Pancreas (tissue), 10 donors: ENCODE measurements around the gene UCK1. TPM values are rescaled to one million over a fixed set of nuclear protein-coding genes. Genes with fewer than 3 reads are reported as not detected.

Source experiments
- ATAC-seq, 4 donors: fragments of 200-7000 bp; cut with Tn5 transposase; one replicate each; pipeline versions ENCODE4 v1.8.0 to v1.9.1; 2020; ENCODE audit warnings: mild to moderate bottlenecking in 4 of 4, moderate library complexity in 4 of 4
- DNase-seq, 6 donors: peaks; one replicate each; pipeline ENCODE4 v3.0.0-alpha.2; 2020
- FAIRE-seq: peaks from 2 replicates; lab custom pipeline; 2012; peaks lifted over from hg19 to GRCh38; lab: Jason Lieb, UNC
- H3K27ac ChIP-seq, 4 donors: fragments of 200-600 bp; sonication (generic); 1 replicate in 3 of 4; 2 replicates in 1 of 4; pipeline versions ENCODE4 v1.5.0 to v1.8.0; 2020
- H3K27me3 ChIP-seq, 4 donors: fragments of 200-600 bp; one replicate each; pipeline ENCODE4 v1.8.0; 2021
- H3K36me3 ChIP-seq, 3 donors: fragments of 200-600 bp; sonication (generic) in 1 of 3; one replicate each; pipeline versions ENCODE4 v1.5.0 to v1.8.0; 2020 to 2021
- H3K4me1 ChIP-seq, 3 donors: fragments of 200-600 bp; one replicate each; pipeline ENCODE4 v1.8.0; 2021
- H3K4me3 ChIP-seq, 4 donors: fragments of 200-600 bp; sonication (generic) in 2 of 4; one replicate each; pipeline versions ENCODE4 v1.5.0 to v1.8.0; 2020 to 2021
- H3K9me3 ChIP-seq, 4 donors: fragments of 200-600 bp; one replicate each; pipeline ENCODE4 v1.8.0; 2021
- WGBS, 2 donors: extraction: QIAGEN DNeasy Blood & Tissue Kit; methylation state at CpG; one replicate each; pipeline ENCODE4 v1.1.7; 2013; 5-methylcytosine and 5-hydroxymethylcytosine counted together
- intact Hi-C, 3 donors: fragments of 100-400 bp; cut with DNase I; formaldehyde crosslinking; loops; one replicate each; pipeline versions ENCODE4 v1.11.1 to v1.14.2; 2022
- polyA plus RNA-seq, 2 donors: library from polyadenylated mRNA; stranded (reverse); fragments of 200-250 nt; gene quantifications; one replicate each; pipeline ENCODE4 v1.2.3, GENCODE V29; 2013
- total RNA-seq, 6 donors: library from RNA; stranded (reverse); fragmentation: NEBNext Ultra II Directional in 4 of 6; extraction: Animal tissue kit (Norgen Biotek cat#: 25700) in 4 of 6; gene quantifications; one replicate each; pipeline versions ENCODE4 v1.2.1 to v1.2.4, GENCODE V29; 2021 to 2023
- TF ChIP-seq, protein P1 (sequence below), 4 donors: fragments of 200-600 bp; sonication (generic) in 3 of 4; IDR thresholded peaks; one replicate each; pipeline versions ENCODE4 v1.5.0 to v1.8.0; 2021; ENCODE audit warnings: antibody characterized with exemption in 4 of 4
- donor health status: healthy with polysubstance abuse.
- donor health status: DM: no; HTN: no; CAD: no; lungs with moderate emphysema.
- donor health status: DM: no; HTN: no; CAD: no.
- donor health status: control.
- donor health status: control.
- donor health status: Bipolar disorder and iron deficiency.
- donor health status: DM: yes; HTN: yes; CAD: no.
- donor health status: DM: no; HTN: no; CAD: no.
- donor health status: DM: no; HTN: no; CAD: no.
- donor health status: DM: yes; HTN: yes; CAD: no.

Gene UCK1
- total and polyA plus RNA-seq, 8 donors = 11.2 to 31.2 (median 18.2) TPM

DNA sequence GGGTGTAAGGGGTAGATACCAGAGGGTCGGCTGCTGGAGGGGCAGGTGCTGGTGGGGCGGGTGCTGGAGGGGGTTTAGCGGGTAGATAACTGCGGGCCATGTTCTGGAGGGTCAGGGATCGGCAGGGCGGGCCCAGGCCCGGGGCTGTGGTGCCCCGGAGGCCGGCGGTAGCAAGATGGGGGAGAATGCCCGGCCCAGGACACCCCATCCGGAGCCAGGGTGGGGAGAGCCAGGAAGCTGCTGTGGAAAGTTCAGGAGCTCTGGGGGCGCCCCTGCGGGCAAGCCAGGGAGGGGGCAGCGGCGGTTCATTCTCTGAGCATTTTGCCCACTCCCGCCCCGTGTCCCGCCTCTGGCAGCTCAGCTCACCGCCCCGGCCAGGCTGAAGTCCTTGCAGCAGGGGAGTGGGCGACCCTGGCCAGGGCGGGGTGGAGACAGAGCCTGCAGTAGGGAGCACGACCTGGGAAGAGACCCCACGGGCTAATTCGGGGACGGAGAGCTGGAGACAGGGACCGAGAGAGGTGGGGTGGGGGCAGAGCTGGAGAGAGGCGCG lies 14.8 kb upstream of the UCK1 start:
- H3K27me3 ChIP-seq = no peaks in the 10 kb centered on the region
- DNase-seq = peak in 3 of 6 donors; percentile 18 to 73 (median 61)
- 1 to 3% methylated on average over 20 to 30 of the region's 30 CpGs for WGBS, 2 donors
- no peaks in the 10 kb centered on the region for H3K36me3 ChIP-seq
- H3K4me1 ChIP-seq = peaks cover 0 to 5% (median 4%) of the 10 kb centered on the region in 3 donors
- H3K4me3 ChIP-seq = peak overlapping the region; percentile 28 to 55 (median 42)
- intact Hi-C loops = no loop called here
- ATAC-seq = peak; percentile 37 to 61 (median 47)
- H3K27ac ChIP-seq = no peak overlapping the region
- FAIRE-seq = no peak
- no peaks in the 10 kb centered on the region for H3K9me3 ChIP-seq
- TF ChIP-seq, protein P1, sequence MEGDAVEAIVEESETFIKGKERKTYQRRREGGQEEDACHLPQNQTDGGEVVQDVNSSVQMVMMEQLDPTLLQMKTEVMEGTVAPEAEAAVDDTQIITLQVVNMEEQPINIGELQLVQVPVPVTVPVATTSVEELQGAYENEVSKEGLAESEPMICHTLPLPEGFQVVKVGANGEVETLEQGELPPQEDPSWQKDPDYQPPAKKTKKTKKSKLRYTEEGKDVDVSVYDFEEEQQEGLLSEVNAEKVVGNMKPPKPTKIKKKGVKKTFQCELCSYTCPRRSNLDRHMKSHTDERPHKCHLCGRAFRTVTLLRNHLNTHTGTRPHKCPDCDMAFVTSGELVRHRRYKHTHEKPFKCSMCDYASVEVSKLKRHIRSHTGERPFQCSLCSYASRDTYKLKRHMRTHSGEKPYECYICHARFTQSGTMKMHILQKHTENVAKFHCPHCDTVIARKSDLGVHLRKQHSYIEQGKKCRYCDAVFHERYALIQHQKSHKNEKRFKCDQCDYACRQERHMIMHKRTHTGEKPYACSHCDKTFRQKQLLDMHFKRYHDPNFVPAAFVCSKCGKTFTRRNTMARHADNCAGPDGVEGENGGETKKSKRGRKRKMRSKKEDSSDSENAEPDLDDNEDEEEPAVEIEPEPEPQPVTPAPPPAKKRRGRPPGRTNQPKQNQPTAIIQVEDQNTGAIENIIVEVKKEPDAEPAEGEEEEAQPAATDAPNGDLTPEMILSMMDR (IDR thresholded peaks at IDR 0.05) = no peak

DNA sequence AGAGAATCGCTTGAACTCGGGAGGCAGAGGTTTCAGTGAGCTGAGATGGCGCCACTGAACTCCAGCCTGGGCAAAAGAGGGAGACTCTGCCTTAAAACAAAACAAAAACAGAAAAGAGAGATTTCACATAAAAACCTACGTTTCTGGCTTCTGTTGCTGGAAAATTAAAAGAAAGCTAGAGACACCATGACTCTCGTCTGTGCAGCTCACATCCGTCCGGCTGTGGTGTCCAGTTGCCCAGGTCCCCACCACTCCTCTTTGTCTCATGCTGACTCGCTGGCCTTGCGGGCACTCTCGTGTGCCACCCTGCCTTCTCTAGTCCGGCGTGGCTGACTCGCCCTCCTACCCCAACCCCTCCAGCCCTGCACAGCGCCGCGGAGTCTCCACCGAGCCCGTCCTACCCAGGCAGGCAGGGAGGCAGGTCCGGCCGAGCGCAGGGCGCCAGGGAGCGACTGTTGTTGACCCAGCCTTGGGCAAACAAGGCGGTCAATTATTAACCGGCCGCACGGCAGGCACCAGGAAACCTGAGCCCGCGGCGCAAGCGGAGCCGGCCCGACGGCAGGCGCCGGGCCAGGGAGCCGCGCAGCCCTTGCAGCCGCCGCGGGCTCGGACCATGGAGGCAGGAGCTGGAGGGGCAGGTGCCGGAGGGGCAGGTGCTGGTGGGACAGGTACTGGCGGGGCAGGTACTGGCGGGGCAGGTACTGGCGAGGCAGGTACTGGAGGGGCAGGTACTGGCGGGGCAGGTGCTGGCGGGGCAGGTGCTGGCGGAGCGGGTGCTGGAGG lies 14.1 kb upstream of the UCK1 start, which contains the start of gene PRRT1B:
Gene PRRT1B (plus strand): TSS at position 521 of the 783 bp plus-strand sequence. CDS start 93 bp downstream, at position 614.
- no peaks in the 10 kb centered on the region for H3K36me3 ChIP-seq
- DNase-seq (peak; percentile 94 to 99 (median 96)), FAIRE-seq (no peak), ATAC-seq (peak; percentile 95 to 98 (median 96))
- no peaks in the 10 kb centered on the region for H3K27me3 ChIP-seq
- peak within 1 kb of the TSS; percentile 42 to 65 (median 52) for H3K27ac ChIP-seq
- peak within 1 kb of the TSS; percentile 28 to 55 (median 42) for H3K4me3 ChIP-seq
- intact Hi-C loops = no loop called here
- 6 to 8% methylated on average over 49 to 50 of the region's 50 CpGs for WGBS, 2 donors
- TF ChIP-seq, protein P1 (IDR thresholded peaks at IDR 0.05) = no peak
- peaks cover 0 to 5% (median 4%) of the 10 kb centered on the region in 3 donors for H3K4me1 ChIP-seq
- H3K9me3 ChIP-seq = no peaks in the 10 kb centered on the region

DNA sequence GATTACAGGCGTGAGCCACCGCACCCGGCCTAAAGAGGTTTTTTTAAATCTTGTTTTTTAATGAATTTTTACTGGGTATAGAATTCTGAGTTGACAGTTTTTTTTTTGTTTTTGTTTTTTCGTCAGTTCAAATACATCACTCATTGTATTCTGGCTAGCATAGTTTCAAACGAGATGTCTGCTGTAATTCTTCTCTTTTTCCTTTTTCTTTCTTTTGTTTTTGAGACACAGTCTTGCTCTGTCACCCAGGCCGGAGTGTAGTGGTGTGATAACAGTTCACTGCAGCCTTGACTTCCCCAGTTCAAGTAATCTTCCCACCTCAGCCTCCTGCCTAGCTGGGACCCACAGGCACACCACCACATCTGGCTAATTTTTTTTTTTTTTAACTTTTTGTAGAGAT lies 12.1 kb upstream of the UCK1 start:
- H3K4me3 ChIP-seq = no peak overlapping the region
- TF ChIP-seq, protein P1 (IDR thresholded peaks at IDR 0.05) = no peak
- FAIRE-seq (no peak), ATAC-seq (no peak), DNase-seq (no peak)
- no peaks in the 10 kb centered on the region for H3K36me3 ChIP-seq
- 95 to 97% methylated on average over 6 of the region's 6 CpGs for WGBS, 2 donors
- H3K27me3 ChIP-seq = no peaks in the 10 kb centered on the region
- no peaks in the 10 kb centered on the region for H3K9me3 ChIP-seq
- H3K4me1 ChIP-seq = peaks cover 0 to 5% (median 4%) of the 10 kb centered on the region in 3 donors
- H3K27ac ChIP-seq = no peak overlapping the region
- intact Hi-C loops = no loop called here

DNA sequence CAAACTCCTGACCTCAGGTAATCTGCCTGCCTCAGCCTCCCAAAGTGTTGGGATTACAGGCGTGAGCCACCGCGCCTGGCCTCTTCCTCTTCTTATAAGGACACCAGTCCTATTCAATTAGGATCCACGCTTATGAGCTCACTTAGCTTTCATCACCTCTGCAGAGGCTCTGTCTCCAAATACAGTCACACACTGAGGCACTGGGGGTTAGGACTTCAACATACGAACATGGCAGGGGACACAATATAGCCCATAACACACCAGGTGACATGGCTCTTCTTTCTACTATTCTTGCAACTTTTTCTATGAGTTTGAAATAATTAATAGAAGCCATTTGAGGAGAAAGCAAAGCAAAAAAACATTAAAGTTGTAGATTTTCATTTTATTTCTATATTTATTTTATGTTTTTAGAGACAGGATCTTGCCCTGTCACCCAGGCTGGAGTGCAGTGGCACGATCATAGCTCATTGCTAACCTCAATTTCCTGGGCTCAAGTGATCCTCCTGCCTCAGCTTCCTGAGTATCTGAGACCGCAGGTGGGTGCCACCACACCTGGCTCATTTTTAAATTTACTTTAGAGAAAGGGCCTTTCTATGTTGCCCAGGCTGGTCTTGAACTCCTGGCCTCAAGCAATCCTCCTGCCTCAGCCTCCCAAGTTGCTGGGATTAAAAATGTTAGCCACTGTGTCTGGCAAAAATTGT lies 8.3 kb upstream of the UCK1 start:
- 90 to 96% methylated on average over 7 of the region's 7 CpGs for WGBS, 2 donors

More for the DNA sequence above, 8.3 kb upstream of the UCK1 start:
- no peaks in the 10 kb centered on the region for H3K9me3 ChIP-seq
- DNase-seq (no peak), FAIRE-seq (no peak), ATAC-seq (no peak)
- H3K36me3 ChIP-seq = no peaks in the 10 kb centered on the region
- no peak overlapping the region for H3K4me3 ChIP-seq
- intact Hi-C loops = no loop called here
- no peak overlapping the region for H3K27ac ChIP-seq
- H3K4me1 ChIP-seq = peaks cover 0 to 7% (median 0%) of the 10 kb centered on the region in 3 donors
- H3K27me3 ChIP-seq = no peaks in the 10 kb centered on the region
- TF ChIP-seq, protein P1 (IDR thresholded peaks at IDR 0.05) = no peak
